H1 (cell line): Measurements from ENCODE around the gene SIX3. TPM values are rescaled to one million over a fixed set of nuclear protein-coding genes. Genes with fewer than 3 reads are reported as not detected.

Experiments used
- ASH2L ChIP-seq: fragments of 200-600, 300-600 bp; sonication (generic); IDR thresholded peaks from one replicate; pipeline ENCODE4 v1.7.1; 2017; ENCODE audit warnings: low read length
- CBX8 ChIP-seq: fragments of 300-800, 300-1000 bp; sonication (generic); IDR thresholded peaks from 2 replicates; pipeline ENCODE4 v1.7.1; 2016; ENCODE audit warnings: low read depth, low read length, borderline replicate concordance
- EGR1 ChIP-seq: IDR thresholded peaks from 2 replicates; pipeline ENCODE4 v1.6.1; 2011; ENCODE audit warnings: low read depth, low read length, borderline replicate concordance
- KDM5A ChIP-seq: fragments of 200-600 bp; IDR thresholded peaks from 2 replicates; pipeline ENCODE4 v1.7.1; 2012; ENCODE audit warnings: mild to moderate bottlenecking, low read length, inconsistent platforms, mixed read lengths
- SUZ12 ChIP-seq: fragments of 200-600 bp; sonication (generic); IDR thresholded peaks from 2 replicates; pipeline ENCODE4 v1.6.1; 2012; ENCODE audit warnings: mild to moderate bottlenecking, inconsistent platforms, low read length, moderate library complexity, mixed read lengths
- polyA plus RNA-seq, 7 experiments: library from polyadenylated mRNA; depleted of rRNA in 3 of 7; stranded (reverse) in 5 of 7; unstranded in 2 of 7; fragments of >200 nt in 5 of 7; fragments of 200-250 nt in 2 of 7; gene quantifications; 1 replicate in 5 of 7; 2 replicates in 1 of 7; 4 replicates in 1 of 7; pipeline versions ENCODE4 v1.2.1 to v1.2.3, GENCODE V29; 2011 to 2013; ENCODE audit warnings: missing spikeins in 2 of 7, mixed read lengths in 2 of 7
- total RNA-seq: library from RNA; stranded (reverse); fragmentation: NEBNext Ultra II Directional; extraction: Animal tissue kit (Norgen Biotek cat#: 25700); gene quantifications from 2 replicates; pipeline ENCODE4 v1.2.1, GENCODE V29; 2021

Gene SIX3
- total and polyA plus RNA-seq, 2 of the 8 experiments (the other 6 are each of a cell fraction or from before 2014, with no cell fraction given), result 0.02 to 0.19 TPM

GRCh38 chr2:44939106-44940048 lies 2.1 kb upstream of the SIX3 start (continued):
- TF ChIP-seq ASH2L (peak; percentile 23), SUZ12 (peak; percentile 51), EGR1 (peak; percentile 22; the same call in 1 of the 2 replicates), KDM5A (no peak), CBX8 (no peak)
- TF ChIP-seq, all 59 proteins: peak for 7
